HG02759 (cell line): ENCODE data around the gene TNN.
A peak's percentile ranks its signal among the peaks of the same experiment; 100 is the strongest.
"Not testable (repeated sequence)": the region's sequence is repeated elsewhere in the genome, so short reads cannot be mapped to it uniquely, and the experiment has no call there.

Source experiments
- ATAC-seq: cut with Tn5 transposase; IDR thresholded peaks from one replicate; pipeline ENCODE4 v1.9.1; 2021; ENCODE audit warnings: mild to moderate bottlenecking, moderate library complexity; ENCODE audit not compliant: unreplicated experiment

The TNN gene

DNA sequence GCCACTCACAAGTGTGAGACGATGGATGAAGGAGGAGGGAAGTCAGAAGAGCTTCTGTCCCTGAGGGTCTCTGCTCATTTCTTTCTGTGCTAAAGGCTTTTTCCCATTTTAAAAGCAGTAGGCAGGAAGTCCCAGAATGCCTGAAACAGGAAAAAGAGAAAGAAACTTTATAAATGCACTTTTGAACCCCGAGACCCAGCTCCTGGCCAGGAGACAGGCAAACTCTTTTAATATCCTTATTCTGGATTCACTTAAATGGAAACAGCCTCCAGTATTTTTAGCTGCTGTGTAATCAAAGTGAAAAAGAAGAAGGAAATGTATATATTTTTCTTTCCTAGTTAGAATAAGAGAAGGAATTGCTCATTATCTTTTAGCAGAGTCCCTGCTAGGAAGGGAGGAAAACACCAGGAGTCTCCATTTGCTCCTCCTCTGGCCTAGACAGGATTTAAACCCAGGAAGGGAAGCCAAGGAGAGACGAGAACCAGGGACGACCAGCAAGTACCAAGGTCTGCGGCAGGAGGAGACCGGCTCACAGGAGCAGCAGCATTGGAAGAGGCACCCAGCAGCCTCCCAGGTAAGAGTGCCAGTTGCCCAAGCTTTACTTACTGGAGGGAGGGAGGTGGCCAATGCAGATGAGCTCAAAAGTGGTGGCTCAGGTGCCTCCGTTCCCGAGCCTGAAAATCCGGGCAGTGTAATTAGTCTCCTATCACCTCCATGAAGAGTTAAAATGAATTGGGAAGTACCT lies at the start of gene TNN:
Gene TNN (plus strand): TSS at position 472 of the 745 bp plus-strand sequence. CDS start 9,586 bp downstream, outside the sequence.
- ATAC-seq = no peak

DNA sequence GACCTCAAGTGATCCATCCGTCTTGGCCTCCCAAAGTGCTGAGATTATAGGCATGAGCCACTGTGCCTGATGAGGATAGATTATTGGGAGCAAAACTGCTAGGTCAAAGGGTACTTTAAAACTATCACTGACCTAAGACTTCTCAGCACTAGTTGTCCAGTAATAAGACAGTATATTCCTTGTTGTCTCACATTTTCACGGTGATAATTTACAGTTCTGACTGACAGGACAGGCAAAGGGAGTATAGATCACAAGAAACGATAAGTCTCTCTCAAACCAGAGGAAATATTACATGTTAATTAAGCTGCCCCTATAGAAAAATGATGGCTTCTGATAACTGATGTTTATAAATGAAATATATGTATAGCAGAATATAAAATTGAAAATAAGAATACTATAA lies 48.1 kb upstream of the TNN start:
- ATAC-seq = no peak

DNA sequence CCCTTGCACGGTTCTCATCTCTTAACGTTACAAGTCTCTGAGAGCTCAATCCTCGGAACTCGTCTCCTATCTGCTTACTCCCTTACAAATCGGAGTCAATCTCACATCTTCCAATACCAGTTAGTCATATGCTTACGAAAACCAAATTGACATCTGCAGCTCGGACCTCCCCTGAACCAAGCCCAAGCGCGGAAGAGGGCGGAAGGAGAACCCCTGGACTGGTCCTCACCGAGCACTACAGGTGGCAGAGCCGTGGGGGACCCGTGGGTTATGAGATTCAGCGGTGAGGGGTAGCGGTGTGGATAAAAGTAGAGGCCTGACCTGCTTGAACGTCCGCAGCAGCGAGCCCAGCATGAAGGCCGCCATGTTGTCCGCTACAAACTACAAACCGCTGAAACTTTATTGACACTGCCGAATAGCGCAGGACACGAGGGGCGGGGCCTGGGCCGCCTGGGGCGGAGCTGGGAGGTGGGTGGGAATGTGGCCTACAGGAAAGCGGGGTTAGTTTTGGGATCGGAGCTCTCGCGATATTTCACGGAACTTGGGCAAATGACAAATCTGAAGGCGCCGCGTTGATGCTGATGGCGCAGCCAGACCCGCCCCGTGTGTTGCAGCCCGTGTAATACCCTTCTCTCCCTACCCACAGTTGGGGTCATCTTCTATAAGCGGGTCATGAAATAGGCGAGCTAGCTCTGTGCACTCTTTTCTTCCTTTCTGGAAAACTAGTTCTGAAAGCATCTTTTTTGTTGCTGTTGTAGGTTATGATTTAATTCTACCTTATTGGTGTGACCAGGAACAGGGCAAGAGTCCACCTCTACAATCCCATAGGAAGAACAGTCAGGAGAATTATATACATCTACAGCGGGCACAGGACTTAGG lies 44.4 kb upstream of the TNN start, which contains the start of gene MRPS14:
Gene MRPS14 (minus strand): TSS at position 383 of the 879 bp plus-strand sequence. CDS start 17 bp downstream, at position 366.
- ATAC-seq = peak; percentile 94

GRCh38 chr1:175023922-175024242 lies 43.8 kb upstream of the TNN start:
- not testable (repeated sequence) for ATAC-seq

GRCh38 chr1:175024773-175025172 lies 42.9 kb upstream of the TNN start:
- ATAC-seq = no peak

- no peak for ATAC-seq
Measured at GRCh38 chr1:175033953-175034352, 33.7 kb upstream of the TNN start.

GRCh38 chr1:175034775-175035174 lies 32.9 kb upstream of the TNN start:
- no peak for ATAC-seq

- ATAC-seq = no peak
Measured at GRCh38 chr1:175035865-175036264, 31.8 kb upstream of the TNN start.

- ATAC-seq = no peak
Measured at GRCh38 chr1:175036476-175036875, 31.2 kb upstream of the TNN start.

- no peak for ATAC-seq
Measured at GRCh38 chr1:175037416-175037815, 30.2 kb upstream of the TNN start.

- ATAC-seq = no peak
Measured at GRCh38 chr1:175040324-175040879, 27.2 kb upstream of the TNN start.

GRCh38 chr1:175042650-175043049 lies 25.0 kb upstream of the TNN start:
- ATAC-seq = no peak

GRCh38 chr1:175043824-175044223 lies 23.8 kb upstream of the TNN start:
- ATAC-seq = no peak

DNA sequence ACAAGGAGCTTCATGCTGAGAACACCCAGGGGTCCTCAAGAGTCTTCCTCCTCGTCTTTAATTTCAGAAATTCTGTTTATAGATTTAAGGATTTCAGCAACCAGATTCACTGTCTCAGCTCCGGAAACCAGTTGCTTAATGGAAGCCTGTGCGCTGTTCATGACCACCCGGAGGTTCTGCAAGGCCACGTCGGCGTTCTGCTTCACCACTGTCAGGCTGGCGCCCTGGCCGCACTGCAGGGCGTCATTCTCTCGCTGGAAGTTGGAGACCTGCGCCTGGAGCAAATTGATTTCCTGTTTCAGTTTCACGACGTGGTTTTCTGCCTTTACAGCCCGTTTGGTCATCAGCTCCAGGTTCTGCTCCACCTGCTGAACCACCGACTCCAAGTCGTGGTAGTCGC lies 23.0 kb upstream of the TNN start:
- not testable (repeated sequence) for ATAC-seq

- ATAC-seq = no peak
Measured at GRCh38 chr1:175045097-175045496, 22.5 kb upstream of the TNN start.

DNA sequence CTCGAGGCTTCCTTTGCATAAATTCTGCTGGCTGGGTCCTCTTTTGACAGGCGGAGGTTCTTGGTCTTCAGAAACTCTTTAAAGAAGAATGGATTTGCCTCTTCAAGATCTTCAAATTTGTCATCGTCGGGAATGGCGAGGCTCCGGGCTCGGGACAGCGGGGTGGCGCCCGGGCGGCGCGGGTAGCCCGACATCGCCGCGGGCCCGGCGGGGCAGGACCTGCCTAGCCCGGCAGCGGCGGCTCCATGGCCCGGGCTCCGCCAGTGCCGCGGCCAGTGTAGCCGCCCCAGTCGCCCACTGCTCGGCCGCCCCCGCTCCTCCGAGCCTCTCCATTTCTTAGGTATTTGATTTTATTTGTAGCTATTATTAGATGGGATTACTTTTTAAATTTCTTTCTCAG lies 22.1 kb upstream of the TNN start:
- no peak for ATAC-seq

- ATAC-seq = no peak
Measured at GRCh38 chr1:175050992-175051391, 16.6 kb upstream of the TNN start.

GRCh38 chr1:175054736-175055135 lies 12.9 kb upstream of the TNN start:
- ATAC-seq = no peak

DNA sequence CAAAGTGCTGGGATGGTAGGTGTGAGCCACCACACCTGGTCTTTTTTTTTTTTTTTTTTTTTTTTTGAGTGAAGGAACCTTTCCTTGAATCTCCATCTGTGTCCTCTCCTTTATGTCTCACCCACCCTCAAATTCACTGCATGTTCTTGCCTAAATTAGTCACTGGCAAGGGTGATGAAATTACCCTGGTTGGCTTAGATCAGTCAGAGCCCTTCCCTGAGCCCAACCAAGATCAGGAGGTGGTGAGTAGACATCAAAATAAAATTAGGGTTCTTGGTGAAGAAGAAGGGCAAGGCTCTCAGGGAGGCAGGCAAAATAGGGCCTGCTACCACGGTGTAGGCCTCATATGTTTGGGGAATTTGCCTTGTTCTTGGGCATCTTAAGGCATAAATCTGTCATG lies 5.3 kb upstream of the TNN start:
- no peak for ATAC-seq

GRCh38 chr1:175062858-175063257 lies 4.8 kb upstream of the TNN start:
- ATAC-seq = no peak

- ATAC-seq = no peak
Measured at GRCh38 chr1:175070818-175071217, 3.2 kb downstream of the TNN start.
